ENCODE results near the gene ACACA. TPM values are rescaled to one million over a fixed set of nuclear protein-coding genes. Genes with fewer than 3 reads are reported as not detected.
A peak's percentile ranks its signal among the peaks of the same experiment; 100 is the strongest.

The ACACA gene
- total and polyA plus RNA-seq, 2 experiments from 2014 or later: 59.6 to 164 TPM

DNA sequence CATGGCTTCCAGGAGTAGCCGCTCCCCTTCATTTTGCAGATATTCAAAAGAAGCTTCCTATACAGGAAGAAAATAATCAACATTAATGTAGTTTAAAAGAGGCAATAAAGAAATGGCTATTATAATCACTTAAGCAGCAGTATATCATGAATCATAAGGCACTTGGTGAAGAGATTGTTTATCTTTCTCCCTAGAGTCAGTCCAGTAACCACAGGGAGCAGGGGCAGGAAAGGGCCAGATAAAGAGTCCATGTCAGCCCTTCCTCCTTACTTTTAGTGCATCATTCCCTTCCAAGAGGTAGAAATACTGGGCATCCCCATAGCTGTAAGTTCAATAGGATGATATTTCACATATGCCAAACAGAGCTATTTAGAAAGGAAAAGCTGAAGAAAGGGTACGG is 215.4 kb downstream of the ACACA start (continued):
- no peak for TF ChIP-seq EZH2phosphoT487 (IDR thresholded peaks at IDR 0.05; ENCODE audit: unreplicated experiment)
- no peak for TF ChIP-seq NANOG (IDR thresholded peaks at IDR 0.05; ENCODE audit: borderline replicate concordance)
- TF ChIP-seq, protein P1, sequence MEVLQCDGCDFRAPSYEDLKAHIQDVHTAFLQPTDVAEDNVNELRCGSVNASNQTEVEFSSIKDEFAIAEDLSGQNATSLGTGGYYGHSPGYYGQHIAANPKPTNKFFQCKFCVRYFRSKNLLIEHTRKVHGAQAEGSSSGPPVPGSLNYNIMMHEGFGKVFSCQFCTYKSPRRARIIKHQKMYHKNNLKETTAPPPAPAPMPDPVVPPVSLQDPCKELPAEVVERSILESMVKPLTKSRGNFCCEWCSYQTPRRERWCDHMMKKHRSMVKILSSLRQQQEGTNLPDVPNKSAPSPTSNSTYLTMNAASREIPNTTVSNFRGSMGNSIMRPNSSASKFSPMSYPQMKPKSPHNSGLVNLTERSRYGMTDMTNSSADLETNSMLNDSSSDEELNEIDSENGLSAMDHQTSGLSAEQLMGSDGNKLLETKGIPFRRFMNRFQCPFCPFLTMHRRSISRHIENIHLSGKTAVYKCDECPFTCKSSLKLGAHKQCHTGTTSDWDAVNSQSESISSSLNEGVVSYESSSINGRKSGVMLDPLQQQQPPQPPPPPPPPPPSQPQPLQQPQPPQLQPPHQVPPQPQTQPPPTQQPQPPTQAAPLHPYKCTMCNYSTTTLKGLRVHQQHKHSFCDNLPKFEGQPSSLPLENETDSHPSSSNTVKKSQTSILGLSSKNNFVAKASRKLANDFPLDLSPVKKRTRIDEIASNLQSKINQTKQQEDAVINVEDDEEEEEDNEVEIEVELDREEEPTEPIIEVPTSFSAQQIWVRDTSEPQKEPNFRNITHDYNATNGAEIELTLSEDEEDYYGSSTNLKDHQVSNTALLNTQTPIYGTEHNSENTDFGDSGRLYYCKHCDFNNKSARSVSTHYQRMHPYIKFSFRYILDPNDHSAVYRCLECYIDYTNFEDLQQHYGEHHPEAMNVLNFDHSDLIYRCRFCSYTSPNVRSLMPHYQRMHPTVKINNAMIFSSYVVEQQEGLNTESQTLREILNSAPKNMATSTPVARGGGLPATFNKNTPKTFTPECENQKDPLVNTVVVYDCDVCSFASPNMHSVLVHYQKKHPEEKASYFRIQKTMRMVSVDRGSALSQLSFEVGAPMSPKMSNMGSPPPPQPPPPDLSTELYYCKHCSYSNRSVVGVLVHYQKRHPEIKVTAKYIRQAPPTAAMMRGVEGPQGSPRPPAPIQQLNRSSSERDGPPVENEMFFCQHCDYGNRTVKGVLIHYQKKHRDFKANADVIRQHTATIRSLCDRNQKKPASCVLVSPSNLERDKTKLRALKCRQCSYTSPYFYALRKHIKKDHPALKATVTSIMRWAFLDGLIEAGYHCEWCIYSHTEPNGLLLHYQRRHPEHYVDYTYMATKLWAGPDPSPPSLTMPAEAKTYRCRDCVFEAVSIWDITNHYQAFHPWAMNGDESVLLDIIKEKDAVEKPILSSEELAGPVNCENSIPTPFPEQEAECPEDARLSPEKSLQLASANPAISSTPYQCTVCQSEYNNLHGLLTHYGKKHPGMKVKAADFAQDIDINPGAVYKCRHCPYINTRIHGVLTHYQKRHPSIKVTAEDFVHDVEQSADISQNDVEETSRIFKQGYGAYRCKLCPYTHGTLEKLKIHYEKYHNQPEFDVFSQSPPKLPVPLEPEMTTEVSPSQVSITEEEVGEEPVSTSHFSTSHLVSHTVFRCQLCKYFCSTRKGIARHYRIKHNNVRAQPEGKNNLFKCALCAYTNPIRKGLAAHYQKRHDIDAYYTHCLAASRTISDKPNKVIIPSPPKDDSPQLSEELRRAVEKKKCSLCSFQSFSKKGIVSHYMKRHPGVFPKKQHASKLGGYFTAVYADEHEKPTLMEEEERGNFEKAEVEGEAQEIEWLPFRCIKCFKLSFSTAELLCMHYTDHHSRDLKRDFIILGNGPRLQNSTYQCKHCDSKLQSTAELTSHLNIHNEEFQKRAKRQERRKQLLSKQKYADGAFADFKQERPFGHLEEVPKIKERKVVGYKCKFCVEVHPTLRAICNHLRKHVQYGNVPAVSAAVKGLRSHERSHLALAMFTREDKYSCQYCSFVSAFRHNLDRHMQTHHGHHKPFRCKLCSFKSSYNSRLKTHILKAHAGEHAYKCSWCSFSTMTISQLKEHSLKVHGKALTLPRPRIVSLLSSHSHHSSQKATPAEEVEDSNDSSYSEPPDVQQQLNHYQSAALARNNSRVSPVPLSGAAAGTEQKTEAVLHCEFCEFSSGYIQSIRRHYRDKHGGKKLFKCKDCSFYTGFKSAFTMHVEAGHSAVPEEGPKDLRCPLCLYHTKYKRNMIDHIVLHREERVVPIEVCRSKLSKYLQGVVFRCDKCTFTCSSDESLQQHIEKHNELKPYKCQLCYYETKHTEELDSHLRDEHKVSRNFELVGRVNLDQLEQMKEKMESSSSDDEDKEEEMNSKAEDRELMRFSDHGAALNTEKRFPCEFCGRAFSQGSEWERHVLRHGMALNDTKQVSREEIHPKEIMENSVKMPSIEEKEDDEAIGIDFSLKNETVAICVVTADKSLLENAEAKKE (CRISPR knock-in tag; IDR thresholded peaks at IDR 0.05): no peak
- TF ChIP-seq ZNF114 (CRISPR knock-in tag; IDR thresholded peaks at IDR 0.05): no peak
- no peak for TF ChIP-seq JUNB (IDR thresholded peaks at IDR 0.05; ENCODE audit: unreplicated experiment)
- TF ChIP-seq POLR2AphosphoS5 (IDR thresholded peaks at IDR 0.05; ENCODE audit: low read depth): no peak
- TF ChIP-seq EZH2 (IDR thresholded peaks at IDR 0.05; ENCODE audit: low read depth, unreplicated experiment): no peak
- TF ChIP-seq CREB1 (CRISPR knock-in tag; IDR thresholded peaks at IDR 0.05; ENCODE audit: low read depth): no peak

DNA sequence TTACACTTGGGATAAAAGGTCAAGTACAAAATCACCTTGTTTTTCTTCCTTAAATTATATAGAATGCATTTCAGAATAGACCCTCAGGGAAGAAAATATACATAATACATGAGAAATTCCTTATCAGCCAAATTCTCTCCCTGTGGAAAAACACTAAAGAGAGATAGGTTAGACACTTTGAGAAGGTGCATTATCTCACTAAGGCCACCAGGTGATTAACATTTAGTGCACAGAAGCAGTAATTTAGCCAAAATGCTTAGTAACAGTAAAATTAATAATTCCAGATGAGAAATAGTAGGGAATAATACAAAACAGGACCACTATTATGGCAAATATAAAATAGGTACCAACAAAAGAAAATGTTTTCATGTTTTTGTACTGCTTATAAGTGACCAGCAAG is 216.1 kb downstream of the ACACA start:
- peaks cover 20% of the 10 kb centered on the region for H3K4me1 Mint-ChIP-seq

More for the DNA sequence above, 216.1 kb downstream of the ACACA start:
- H3K27me3 Mint-ChIP-seq (ENCODE audit: insufficient read depth, low read depth, poor library complexity): peaks cover 2% of the 10 kb centered on the region
- H4K20me1 ChIP-seq (replicated peaks; ENCODE audit: insufficient read depth): no peaks in the 10 kb centered on the region; the same call in 1 of the 2 replicates
- H3K9me3 Mint-ChIP-seq: no peaks in the 10 kb centered on the region
- H3K9me2 ChIP-seq (ENCODE audit: insufficient read depth): no peaks in the 10 kb centered on the region
- no peak overlapping the region for H3K4me2 ChIP-seq
- H3K79me2 ChIP-seq (replicated peaks; ENCODE audit: insufficient read depth): no peaks in the 10 kb centered on the region
- DNase-seq (ENCODE audit: low spot score): no peak
- no peak overlapping the region for H3K4me3 Mint-ChIP-seq
- no peaks in the 10 kb centered on the region for H3F3A ChIP-seq (replicated peaks; ENCODE audit: low read depth)
- H3K27ac Mint-ChIP-seq: no peak overlapping the region
- no peaks in the 10 kb centered on the region for H3K27me3 ChIP-seq (ENCODE audit: insufficient read depth)
- ATAC-seq: no peak
- no peak overlapping the region for H3K4me3 ChIP-seq
- TF ChIP-seq POLR2AphosphoS5 (IDR thresholded peaks at IDR 0.05; ENCODE audit: low read depth) (no peak), NANOG (IDR thresholded peaks at IDR 0.05; ENCODE audit: borderline replicate concordance) (no peak)
- TF ChIP-seq, protein P2, sequence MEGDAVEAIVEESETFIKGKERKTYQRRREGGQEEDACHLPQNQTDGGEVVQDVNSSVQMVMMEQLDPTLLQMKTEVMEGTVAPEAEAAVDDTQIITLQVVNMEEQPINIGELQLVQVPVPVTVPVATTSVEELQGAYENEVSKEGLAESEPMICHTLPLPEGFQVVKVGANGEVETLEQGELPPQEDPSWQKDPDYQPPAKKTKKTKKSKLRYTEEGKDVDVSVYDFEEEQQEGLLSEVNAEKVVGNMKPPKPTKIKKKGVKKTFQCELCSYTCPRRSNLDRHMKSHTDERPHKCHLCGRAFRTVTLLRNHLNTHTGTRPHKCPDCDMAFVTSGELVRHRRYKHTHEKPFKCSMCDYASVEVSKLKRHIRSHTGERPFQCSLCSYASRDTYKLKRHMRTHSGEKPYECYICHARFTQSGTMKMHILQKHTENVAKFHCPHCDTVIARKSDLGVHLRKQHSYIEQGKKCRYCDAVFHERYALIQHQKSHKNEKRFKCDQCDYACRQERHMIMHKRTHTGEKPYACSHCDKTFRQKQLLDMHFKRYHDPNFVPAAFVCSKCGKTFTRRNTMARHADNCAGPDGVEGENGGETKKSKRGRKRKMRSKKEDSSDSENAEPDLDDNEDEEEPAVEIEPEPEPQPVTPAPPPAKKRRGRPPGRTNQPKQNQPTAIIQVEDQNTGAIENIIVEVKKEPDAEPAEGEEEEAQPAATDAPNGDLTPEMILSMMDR (conservative IDR thresholded peaks at IDR 0.05; ENCODE audit: low read depth in 2 of 2): peak in 1 of 2 experiments; percentile 29; a peak in 1 of 4 replicates
- H3K27ac ChIP-seq (ENCODE audit: low read depth): no peak overlapping the region
- no peak overlapping the region for H2AFZ ChIP-seq
- peaks cover 21% of the 10 kb centered on the region for H3K4me1 ChIP-seq (ENCODE audit: insufficient read depth)
- peaks cover 15% of the 10 kb centered on the region for H3K36me3 ChIP-seq (ENCODE audit: insufficient read depth)
- peaks cover 61% of the 10 kb centered on the region for H3K36me3 Mint-ChIP-seq (ENCODE audit: low read depth)

Data from GM23338 (cell line).